Measurements from ENCODE around the gene RITA1. TPM values are rescaled to one million over a fixed set of nuclear protein-coding genes. Genes with fewer than 3 reads are reported as not detected.

The RITA1 gene
- total and polyA plus RNA-seq, 2 donors (not counting 3 experiments of a cell fraction or from before 2014, with no cell fraction given) = 20.7 to 21.3 TPM

- POLR2A ChIA-PET = no interaction called here
- Histone ChIP-seq H3K4me3 (replicated peaks in 1 of 3; ENCODE audit: insufficient read depth in 1 of 3, low read depth in 1 of 3, low read length in 3 of 3) (no peak overlapping the region), H3K27me3 (ENCODE audit: control insufficient read depth in 2 of 2, insufficient read depth in 2 of 2, low read length in 2 of 2) (no peaks in the 10 kb centered on the region), H4K20me1 (replicated peaks; ENCODE audit: control insufficient read depth, extremely low read depth, insufficient read depth, low read length) (no peaks in the 10 kb centered on the region), H3K9ac (replicated peaks; ENCODE audit: extremely low read depth, insufficient read depth, low read length) (no peak overlapping the region), H3K9me3 (replicated peaks; ENCODE audit: control insufficient read depth, insufficient read depth, low read length) (no peaks in the 10 kb centered on the region), H3K4me1 (ENCODE audit: control insufficient read depth, extremely low read depth, insufficient read depth, low read length) (peaks cover 52% of the 10 kb centered on the region), H3K4me2 (ENCODE audit: insufficient read depth, low read length) (no peak overlapping the region), H3K79me2 (ENCODE audit: control insufficient read depth, insufficient read depth, low read length) (no peaks in the 10 kb centered on the region), H3K9me1 (replicated peaks; ENCODE audit: control insufficient read depth, extremely low read depth, insufficient read depth, low read length) (no peaks in the 10 kb centered on the region), H3K27ac (ENCODE audit: insufficient read depth, low read depth, low read length) (no peak overlapping the region), H3K36me3 (ENCODE audit: control insufficient read depth in 2 of 2, extremely low read depth in 1 of 2, insufficient read depth in 2 of 2, low read length in 2 of 2) (peaks cover 0 to 8% of the 10 kb centered on the region in 2 experiments), H2AFZ (ENCODE audit: low read depth, low read length) (no peak overlapping the region)
- no TSS peak for BruUV-seq (replicated peaks)
- DNase-seq (ENCODE audit: low read depth, low spot score) (peak; percentile 19), FAIRE-seq (peak; percentile 78)
- CTCF ChIA-PET = interaction anchor here (0.6 kb wide), 1 partner anchor 30 kb away, joined by 3 read pairs; no protein-coding TSS in a partner anchor
- no peak for TF ChIP-seq FOS (IDR thresholded peaks at IDR 0.05; ENCODE audit: borderline replicate concordance, insufficient read depth, low read length)
- no peak for TF ChIP-seq CTCF (IDR thresholded peaks at IDR 0.05; ENCODE audit: extremely low read depth in 1 of 2, insufficient read depth in 1 of 2, low read depth in 1 of 2, low read length in 2 of 2)
- dilution Hi-C loops (cut with MboI; ENCODE audit: extremely low pct_ligation_motif_present, low sequenced_read_pairs) (no loop called here), intact Hi-C loops (cut with micrococcal nuclease) (loop anchor here (10.0 kb wide), 1 partner anchor 107 kb away; the partner anchor contains the start of gene SLC8B1)
Observed at GRCh38 chr12:113227686-113228391, 42.3 kb downstream of the RITA1 start.

GRCh38 chr12:113228394-113229028, 43.0 kb downstream of the RITA1 start:
- TF ChIP-seq GATA2 (IDR thresholded peaks at IDR 0.05; ENCODE audit: insufficient read depth, insufficient read length, low read depth, low read length) (no peak), POLR2A (IDR thresholded peaks at IDR 0.05; ENCODE audit: low read depth, low read length) (no peak), FOS (IDR thresholded peaks at IDR 0.05; ENCODE audit: borderline replicate concordance, insufficient read depth, low read length) (no peak), MYC (IDR thresholded peaks at IDR 0.05; ENCODE audit: low read depth, low read length) (no peak)
- Histone ChIP-seq H3K9ac (replicated peaks; ENCODE audit: extremely low read depth, insufficient read depth, low read length) (no peak overlapping the region), H3K79me2 (ENCODE audit: control insufficient read depth, insufficient read depth, low read length) (no peaks in the 10 kb centered on the region), H3K4me2 (ENCODE audit: insufficient read depth, low read length) (no peak overlapping the region), H3K27ac (ENCODE audit: insufficient read depth, low read depth, low read length) (no peak overlapping the region), H3K4me3 (replicated peaks in 1 of 3; ENCODE audit: insufficient read depth in 1 of 3, low read depth in 1 of 3, low read length in 3 of 3) (no peak overlapping the region), H3K4me1 (ENCODE audit: control insufficient read depth, extremely low read depth, insufficient read depth, low read length) (peaks cover 46% of the 10 kb centered on the region), H4K20me1 (replicated peaks; ENCODE audit: control insufficient read depth, extremely low read depth, insufficient read depth, low read length) (no peaks in the 10 kb centered on the region), H2AFZ (ENCODE audit: low read depth, low read length) (no peak overlapping the region), H3K27me3 (ENCODE audit: control insufficient read depth in 2 of 2, insufficient read depth in 2 of 2, low read length in 2 of 2) (no peaks in the 10 kb centered on the region), H3K36me3 (ENCODE audit: control insufficient read depth in 2 of 2, extremely low read depth in 1 of 2, insufficient read depth in 2 of 2, low read length in 2 of 2) (peaks cover 0 to 13% of the 10 kb centered on the region in 2 experiments), H3K9me1 (replicated peaks; ENCODE audit: control insufficient read depth, extremely low read depth, insufficient read depth, low read length) (no peaks in the 10 kb centered on the region), H3K9me3 (replicated peaks; ENCODE audit: control insufficient read depth, insufficient read depth, low read length) (no peaks in the 10 kb centered on the region)
- POLR2A ChIA-PET = no interaction called here
- no peak for DNase-seq (ENCODE audit: low read depth, low spot score)
- CTCF ChIA-PET = no interaction called here
- dilution Hi-C loops (cut with MboI; ENCODE audit: extremely low pct_ligation_motif_present, low sequenced_read_pairs) = no loop called here
- intact Hi-C loops (cut with micrococcal nuclease) = loop anchor here (10.0 kb wide), 1 partner anchor 106 kb away; the partner anchor contains the start of gene SLC8B1
- no TSS peak for BruUV-seq (replicated peaks)
- FAIRE-seq = peak; percentile 4
